CD4-positive, alpha-beta T cell (primary cell): ENCODE measurements around the gene CREB3L2. TPM values are rescaled to one million over a fixed set of nuclear protein-coding genes. Genes with fewer than 3 reads are reported as not detected.

ENCODE experiments used
- ATAC-seq: fragments of 200-7000 bp; cut with Tn5 transposase; one replicate; pipeline ENCODE4 v1.10.0; 2022; ENCODE audit warnings: mild to moderate bottlenecking; ENCODE audit not compliant: poor library complexity
- CTCF ChIA-PET: fragments of 350-600 bp; sonication (Branson Sonifier 250); formaldehyde crosslinking; loops from one replicate; lab custom pipeline; 2021; ENCODE audit warnings: antibody characterized with exemption, inconsistent platforms; lab: Charles Lee
- POLR2A ChIA-PET: fragments of 350-600 bp; sonication (Branson Sonifier 250); formaldehyde crosslinking; loops from one replicate; lab custom pipeline; 2021; ENCODE audit warnings: antibody characterized with exemption, inconsistent platforms; lab: Charles Lee
- DNase-seq, 14 experiments: peaks; one replicate each; pipeline ENCODE4 v3.0.0-alpha.2; 2013 to 2020; ENCODE audit warnings: mixed read lengths in 2 of 14
- H3K27ac ChIP-seq, 2 donors: one replicate each; pipeline versions ENCODE4 v1.5.1 to v1.7.0; 2013; ENCODE audit warnings: low read length in 2 of 2, low read depth in 1 of 2, mild to moderate bottlenecking in 1 of 2
- H3K27me3 ChIP-seq, 2 experiments: 1 replicate in 1 of 2; 2 replicates in 1 of 2; pipeline versions ENCODE4 v1.6.1 to v1.7.0; 2013; ENCODE audit warnings: low read length in 2 of 2, control low read depth in 1 of 2, mild to moderate bottlenecking in 1 of 2, moderate library complexity in 1 of 2; ENCODE audit not compliant: insufficient read depth in 2 of 2, control insufficient read depth in 1 of 2
- H3K36me3 ChIP-seq: one replicate; pipeline ENCODE4 v1.6.1; 2013; ENCODE audit warnings: low read length, control low read depth; ENCODE audit not compliant: insufficient read depth
- H3K4me1 ChIP-seq: one replicate; pipeline ENCODE4 v1.6.1; 2013; ENCODE audit warnings: low read length, control low read depth; ENCODE audit not compliant: insufficient read depth
- H3K4me3 ChIP-seq: one replicate; pipeline ENCODE4 v1.5.1; 2013; ENCODE audit warnings: mild to moderate bottlenecking, low read length, moderate library complexity
- H3K9me3 ChIP-seq, 2 experiments: 1 replicate in 1 of 2; 2 replicates in 1 of 2; pipeline versions ENCODE4 v1.6.1 to v1.7.0; 2013; ENCODE audit warnings: low read length in 2 of 2, mild to moderate bottlenecking in 2 of 2, control low read depth in 1 of 2, moderate library complexity in 1 of 2; ENCODE audit not compliant: control insufficient read depth in 1 of 2, insufficient read depth in 1 of 2
- H3K27ac Mint-ChIP-seq: one replicate; pipeline ENCODE4 v1.8.0; 2020; ENCODE audit warnings: mixed read lengths
- H3K27me3 Mint-ChIP-seq: one replicate; pipeline ENCODE4 v1.8.0; 2021; ENCODE audit warnings: mixed read lengths
- H3K36me3 Mint-ChIP-seq: one replicate; pipeline ENCODE4 v1.8.0; 2021; ENCODE audit warnings: low read depth, mixed read lengths
- H3K4me1 Mint-ChIP-seq: one replicate; pipeline ENCODE4 v1.8.0; 2021; ENCODE audit warnings: low read depth, mixed read lengths
- H3K4me3 Mint-ChIP-seq: one replicate; pipeline ENCODE4 v1.8.0; 2020; ENCODE audit warnings: mild to moderate bottlenecking, mixed read lengths
- H3K9me3 Mint-ChIP-seq: one replicate; pipeline ENCODE4 v1.8.0; 2020; ENCODE audit warnings: mixed read lengths
- CTCF ChIP-seq: fragments of 200-600 bp; IDR thresholded peaks from one replicate; pipeline ENCODE4 v1.8.0; 2022; ENCODE audit warnings: antibody characterized with exemption, mild to moderate bottlenecking
- intact Hi-C, 2 experiments: fragments of 100-400 bp; cut with DNase I in 1 of 2; cut with micrococcal nuclease in 1 of 2; formaldehyde crosslinking; loops; one replicate each; pipeline versions ENCODE4 v1.15.1 to v1.9.0; 2023 to 2025; cut with DNase I, micrococcal nuclease
- total RNA-seq, 174 experiments: library from RNA in 2 of 174; stranded (reverse) in 2 of 174; gene quantifications; one replicate each; pipeline ENCODE4 v1.2.3 and lab custom pipeline; 2021 to 2026

The CREB3L2 gene
- total RNA-seq, 2 experiments from 2014 or later = 11.7 to 12.9 TPM

- POLR2A ChIA-PET = no interaction called here
- H3K27me3 Mint-ChIP-seq = no peaks in the 10 kb centered on the region
- no peak for ATAC-seq
Measured at GRCh38 chr7:137950263-137950621, 51.6 kb downstream of the CREB3L2 start.

GRCh38 chr7:137949416-137950262 is 52.2 kb downstream of the CREB3L2 start:
- Histone ChIP-seq H3K4me1 (peaks cover 2% of the 10 kb centered on the region), H3K36me3 (no peaks in the 10 kb centered on the region), H3K27ac (no peak overlapping the region), H3K9me3 (no peaks in the 10 kb centered on the region), H3K4me3 (no peak overlapping the region), H3K27me3 (no peaks in the 10 kb centered on the region)
- POLR2A ChIA-PET = no interaction called here
- Mint-ChIP-seq H3K27me3 (no peaks in the 10 kb centered on the region), H3K36me3 (no peaks in the 10 kb centered on the region), H3K4me1 (peaks cover 19% of the 10 kb centered on the region), H3K4me3 (no peak overlapping the region), H3K27ac (no peak overlapping the region), H3K9me3 (no peaks in the 10 kb centered on the region)
- DNase-seq (no peak), ATAC-seq (no peak)
- CTCF ChIA-PET = interaction anchor here (1.6 kb wide), 1 partner anchor 59 kb away, joined by 6 read pairs; no protein-coding TSS in a partner anchor
- intact Hi-C loops = no loop called here
- TF ChIP-seq CTCF = no peak

More at GRCh38 chr7:137950263-137950621, 51.6 kb downstream of the CREB3L2 start:
- Histone ChIP-seq H3K4me1 (peaks cover 2% of the 10 kb centered on the region), H3K27ac (no peak overlapping the region), H3K9me3 (no peaks in the 10 kb centered on the region), H3K4me3 (no peak overlapping the region), H3K36me3 (no peaks in the 10 kb centered on the region), H3K27me3 (no peaks in the 10 kb centered on the region)
- intact Hi-C loops = no loop called here
- no peak for TF ChIP-seq CTCF
- no peak overlapping the region for H3K4me3 Mint-ChIP-seq
- H3K4me1 Mint-ChIP-seq = peaks cover 19% of the 10 kb centered on the region
- no peak overlapping the region for H3K27ac Mint-ChIP-seq
- CTCF ChIA-PET = interaction anchor here (1.6 kb wide), 1 partner anchor 59 kb away, joined by 6 read pairs; no protein-coding TSS in a partner anchor
- DNase-seq = no peak
- no peaks in the 10 kb centered on the region for H3K9me3 Mint-ChIP-seq
- H3K36me3 Mint-ChIP-seq = no peaks in the 10 kb centered on the region

- Histone ChIP-seq H3K4me1 (peaks cover 2% of the 10 kb centered on the region), H3K4me3 (no peak overlapping the region), H3K36me3 (no peaks in the 10 kb centered on the region), H3K27me3 (no peaks in the 10 kb centered on the region), H3K27ac (no peak overlapping the region), H3K9me3 (no peaks in the 10 kb centered on the region)
- intact Hi-C loops = no loop called here
- CTCF ChIA-PET = no interaction called here
- H3K27me3 Mint-ChIP-seq = no peaks in the 10 kb centered on the region
- no peaks in the 10 kb centered on the region for H3K9me3 Mint-ChIP-seq
- H3K4me3 Mint-ChIP-seq = no peak overlapping the region
- peaks cover 19% of the 10 kb centered on the region for H3K4me1 Mint-ChIP-seq
- no peak for TF ChIP-seq CTCF
- POLR2A ChIA-PET = no interaction called here
- H3K27ac Mint-ChIP-seq = no peak overlapping the region
- no peaks in the 10 kb centered on the region for H3K36me3 Mint-ChIP-seq
- DNase-seq (no peak), ATAC-seq (no peak)
Measured at GRCh38 chr7:137948845-137949330, 53.0 kb downstream of the CREB3L2 start.
